ENCODE data around the gene KCTD1. TPM values are rescaled to one million over a fixed set of nuclear protein-coding genes. Genes with fewer than 3 reads are reported as not detected.
A peak's percentile ranks its signal among the peaks of the same experiment; 100 is the strongest.

Gene KCTD1
- total RNA-seq, 3 donors from 2014 or later, result 8.5 to 14.7 (median 12.8) TPM

DNA sequence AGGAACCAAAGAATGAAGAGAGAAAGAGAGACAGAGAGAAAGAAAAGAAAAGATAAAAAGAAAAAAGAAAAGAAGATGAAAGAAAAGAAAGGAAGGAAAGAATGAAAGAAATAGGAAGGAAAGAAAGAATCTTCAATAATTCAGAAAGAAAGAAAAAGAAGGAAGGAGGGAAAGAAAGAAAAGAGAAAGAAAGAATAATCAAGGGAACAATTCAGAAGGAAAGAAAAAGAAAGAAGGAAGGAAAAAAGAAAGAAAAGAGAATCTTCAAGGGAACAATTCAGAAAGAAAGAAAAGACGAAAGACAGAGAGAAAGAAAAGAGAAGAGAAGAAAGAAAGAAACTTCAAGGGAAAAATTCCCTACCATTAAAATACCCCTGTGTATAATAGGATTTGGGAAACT, 5.6 kb upstream of the KCTD1 start:
- ATAC-seq (no peak), DNase-seq (no peak)
- no peaks in the 10 kb centered on the region for H3K9me3 ChIP-seq
- H3K36me3 ChIP-seq (ENCODE audit: low read depth), result no peaks in the 10 kb centered on the region
- no peak for TF ChIP-seq CTCF (IDR thresholded peaks at IDR 0.05)
- intact Hi-C loops (cut with DNase I, micrococcal nuclease), result no loop called here
- peaks cover 13% of the 10 kb centered on the region for H3K4me1 ChIP-seq (ENCODE audit: low read depth)
- H3K4me3 ChIP-seq, result no peak overlapping the region

DNA sequence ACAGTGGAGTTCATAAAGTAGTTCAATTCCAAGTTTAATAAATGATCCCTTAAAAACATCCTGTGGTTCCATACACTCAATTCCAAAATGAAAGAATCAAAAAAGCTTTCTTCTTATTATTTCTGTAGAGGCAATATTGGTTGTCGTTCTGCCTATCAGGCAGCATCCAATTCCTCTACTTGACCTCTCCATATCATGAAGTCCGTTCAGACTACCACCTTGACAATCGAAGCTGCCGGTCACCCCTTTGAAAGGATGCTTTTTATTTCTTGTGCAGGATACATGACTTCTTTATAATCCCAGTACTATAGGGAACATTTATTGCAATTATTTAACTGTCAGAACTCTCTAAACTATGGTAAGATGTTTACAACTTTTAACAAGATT, 3.3 kb upstream of the KCTD1 start:
- ATAC-seq (no peak), DNase-seq (no peak)
- Histone ChIP-seq H3K4me1 (ENCODE audit: low read depth) (peaks cover 20% of the 10 kb centered on the region), H3K9me3 (no peaks in the 10 kb centered on the region), H3K36me3 (ENCODE audit: low read depth) (no peaks in the 10 kb centered on the region), H3K4me3 (no peak overlapping the region)
- intact Hi-C loops (cut with DNase I, micrococcal nuclease), result no loop called here
- TF ChIP-seq CTCF (IDR thresholded peaks at IDR 0.05), result no peak

DNA sequence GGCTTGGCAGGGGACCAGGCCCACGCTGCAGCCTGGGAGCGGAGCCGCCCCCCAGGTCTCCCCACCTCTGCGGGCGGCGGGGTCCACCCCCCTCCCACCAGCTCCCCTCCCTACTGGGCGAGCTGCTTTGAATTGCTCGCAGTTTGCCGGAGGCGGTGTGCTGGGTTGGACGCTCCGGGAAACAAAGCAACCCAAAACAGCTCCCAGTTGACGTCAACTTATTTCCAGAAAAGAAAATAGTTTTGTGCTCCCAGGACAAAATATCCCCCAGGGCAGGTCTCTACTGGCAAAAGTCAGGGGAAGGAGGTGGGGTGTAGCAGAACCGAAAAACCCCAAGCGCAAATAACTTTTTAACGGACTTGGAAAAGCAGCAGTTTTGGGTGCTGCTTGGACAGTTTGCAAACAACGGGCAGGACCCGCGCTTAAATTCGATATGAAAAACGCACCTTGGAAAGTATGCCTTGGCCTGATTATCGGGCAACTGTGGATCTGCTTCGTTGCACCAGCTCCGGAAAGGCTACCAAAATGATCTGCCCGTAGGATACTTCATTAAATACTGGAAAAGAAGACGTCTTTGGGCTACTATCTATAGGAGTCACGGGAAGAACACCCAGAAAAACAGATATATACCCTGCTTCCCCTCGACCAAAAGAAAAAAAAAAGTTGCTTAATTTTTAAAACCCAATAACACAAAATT, 2.8 kb upstream of the KCTD1 start:
- ATAC-seq (no peak), DNase-seq (peak in 1 of 3 donors; percentile 43)
- H3K36me3 ChIP-seq (ENCODE audit: low read depth), result no peaks in the 10 kb centered on the region
- H3K4me1 ChIP-seq (ENCODE audit: low read depth), result peaks cover 22% of the 10 kb centered on the region
- TF ChIP-seq CTCF (IDR thresholded peaks at IDR 0.05), result no peak
- H3K9me3 ChIP-seq, result no peaks in the 10 kb centered on the region
- H3K4me3 ChIP-seq, result no peak overlapping the region
- intact Hi-C loops (cut with DNase I, micrococcal nuclease), result no loop called here

DNA sequence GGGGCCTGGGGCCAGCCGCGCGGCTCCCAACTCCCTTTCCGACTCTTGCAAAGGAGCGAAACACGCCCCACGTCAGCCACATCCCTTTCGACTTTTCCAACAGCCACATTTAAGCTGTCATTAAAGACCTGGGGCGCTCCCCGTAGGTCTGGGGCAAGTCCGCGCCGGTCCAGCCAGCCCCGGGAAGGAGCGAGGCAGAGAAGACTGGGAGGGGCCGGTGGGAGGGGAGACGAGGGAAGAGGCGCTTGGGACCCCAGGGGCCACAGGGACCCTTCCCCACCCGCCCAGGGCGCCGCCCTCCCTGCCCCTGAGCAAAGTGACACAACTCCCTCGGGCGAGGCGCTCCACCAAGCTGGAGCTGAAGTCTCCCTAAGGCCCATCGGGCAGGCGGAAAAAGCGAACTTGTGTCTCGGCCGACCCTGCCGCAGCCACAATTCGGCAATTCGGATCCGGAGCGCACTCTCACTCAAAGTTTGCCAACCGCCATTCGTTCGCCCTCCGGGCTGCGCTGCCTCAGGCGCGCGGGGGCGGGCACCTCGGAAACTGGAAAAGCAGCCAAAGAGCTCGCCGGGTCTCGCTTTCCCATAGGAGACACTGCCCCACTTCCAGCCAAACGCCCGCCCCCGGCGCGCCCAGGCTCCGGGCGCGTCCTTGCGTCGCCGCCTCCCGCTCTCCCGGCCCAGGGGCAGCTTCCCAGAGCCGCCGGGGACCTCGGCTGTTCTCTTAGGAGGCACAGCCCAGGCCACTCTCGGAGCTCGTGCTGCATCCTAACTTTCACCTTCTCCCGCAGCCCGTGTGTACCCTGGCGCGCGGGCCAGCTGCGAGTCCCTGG, 1.1 kb upstream of the KCTD1 start:
- H3K9me3 ChIP-seq, result no peaks in the 10 kb centered on the region
- H3K4me3 ChIP-seq, result peak overlapping the region; percentile 36
- H3K4me1 ChIP-seq (ENCODE audit: low read depth), result peaks cover 32% of the 10 kb centered on the region
- DNase-seq (peak; percentile 73 to 83 (median 75)), ATAC-seq (peak; percentile 63)
- H3K36me3 ChIP-seq (ENCODE audit: low read depth), result no peaks in the 10 kb centered on the region
- intact Hi-C loops (cut with DNase I, micrococcal nuclease), result no loop called here
- no peak for TF ChIP-seq CTCF (IDR thresholded peaks at IDR 0.05)

GRCh38 chr18:26547646-26548414, 523 bp downstream of the KCTD1 start:
- peak; percentile 71 to 74 (median 73) for DNase-seq
- no peaks in the 10 kb centered on the region for H3K9me3 ChIP-seq
- peak; percentile 18 for TF ChIP-seq CTCF (IDR thresholded peaks at IDR 0.05)
- ATAC-seq, result peak; percentile 46
- H3K4me3 ChIP-seq, result peak overlapping the region; percentile 36
- H3K4me1 ChIP-seq (ENCODE audit: low read depth), result peaks cover 35% of the 10 kb centered on the region
- H3K36me3 ChIP-seq (ENCODE audit: low read depth), result no peaks in the 10 kb centered on the region
- intact Hi-C loops (cut with DNase I, micrococcal nuclease), result no loop called here

Measured in mucosa of descending colon (tissue), 3 donors.